IMR-90 (cell line): ENCODE data around the gene ARPP21. TPM values are rescaled to one million over a fixed set of nuclear protein-coding genes. Genes with fewer than 3 reads are reported as not detected.

Experiments used
- ATAC-seq: fragments of 200-7000 bp; cut with Tn5 transposase; 2 replicates; pipeline ENCODE4 v1.9.1; 2020; ENCODE audit warnings: low read depth, mild to moderate bottlenecking, moderate library complexity
- BruUV-seq: library from RNA; stranded (reverse); fragments of 400-500 nt; replicated peaks from 2 replicates; lab custom pipeline; 2021; lab: Mats Ljungman, UMichigan
- CTCF ChIA-PET: fragments of 300-600 bp; formaldehyde crosslinking; extraction: SDS; loops from one replicate; lab custom pipeline; 2021; ENCODE audit warnings: antibody characterized with exemption; lab: Yijun Ruan, JAX
- POLR2A ChIA-PET: fragments of 300-600 bp; sonication (Branson Sonifier 250); formaldehyde crosslinking; loops from one replicate; lab custom pipeline; 2022; ENCODE audit warnings: antibody characterized with exemption; ENCODE audit not compliant: unreplicated experiment; lab: Charles Lee
- DNase-seq: peaks from one replicate; pipeline ENCODE4 v3.0.0; 2013
- H2AFZ ChIP-seq: replicated peaks from 2 replicates; pipeline ENCODE3; 2013; ENCODE audit warnings: low read length, mild to moderate bottlenecking; ENCODE audit not compliant: poor library complexity
- H2AK5ac ChIP-seq: 2 replicates; pipeline ENCODE4 v1.6.1; 2013; ENCODE audit warnings: low read depth, low read length, inconsistent platforms
- H2AK9ac ChIP-seq: replicated peaks from 2 replicates; pipeline ENCODE3; 2013; ENCODE audit warnings: mild to moderate bottlenecking, low read depth, low read length, moderate library complexity; ENCODE audit not compliant: poor library complexity
- H2BK120ac ChIP-seq: 2 replicates; pipeline ENCODE4 v1.6.1; 2013; ENCODE audit warnings: low read depth, low read length, inconsistent platforms
- H2BK15ac ChIP-seq: 3 replicates; pipeline ENCODE4 v1.6.1; 2013; ENCODE audit warnings: low read depth, low read length, inconsistent platforms
- H2BK20ac ChIP-seq: 2 replicates; pipeline ENCODE4 v1.6.1; 2013; ENCODE audit warnings: low read depth, mild to moderate bottlenecking, inconsistent platforms, low read length, moderate library complexity
- H2BK5ac ChIP-seq: 2 replicates; pipeline ENCODE4 v1.6.1; 2013; ENCODE audit warnings: mild to moderate bottlenecking, low read depth, low read length, inconsistent platforms; ENCODE audit not compliant: poor library complexity, severe bottlenecking
- H3K14ac ChIP-seq: replicated peaks from 2 replicates; pipeline ENCODE4 v1.6.1; 2013; ENCODE audit warnings: low read depth, low read length, inconsistent platforms
- H3K18ac ChIP-seq: 2 replicates; pipeline ENCODE4 v1.6.1; 2013; ENCODE audit warnings: low read depth, low read length, control low read depth
- H3K23ac ChIP-seq: 2 replicates; pipeline ENCODE4 v1.6.1; 2013; ENCODE audit warnings: low read depth, low read length, inconsistent platforms
- H3K27ac ChIP-seq: 2 replicates; pipeline ENCODE4 v1.5.1; 2013; ENCODE audit warnings: mild to moderate bottlenecking, control low read depth, low read length; ENCODE audit not compliant: insufficient read depth
- H3K27me3 ChIP-seq: 2 replicates; pipeline ENCODE4 v1.6.1; 2013; ENCODE audit warnings: low read length; ENCODE audit not compliant: control insufficient read depth, insufficient read depth
- H3K36me3 ChIP-seq: 2 replicates; pipeline ENCODE4 v1.6.1; 2013; ENCODE audit warnings: low read length, mixed read lengths; ENCODE audit not compliant: control insufficient read depth, insufficient read depth
- H3K4ac ChIP-seq: 2 replicates; pipeline ENCODE4 v1.6.1; 2013; ENCODE audit warnings: low read depth, low read length, inconsistent platforms
- H3K4me1 ChIP-seq: 2 replicates; pipeline ENCODE4 v1.6.1; 2013; ENCODE audit warnings: low read length, mixed read lengths; ENCODE audit not compliant: control insufficient read depth, insufficient read depth
- H3K4me2 ChIP-seq: 2 replicates; pipeline ENCODE4 v1.6.1; 2013; ENCODE audit warnings: low read depth, mild to moderate bottlenecking, control low read depth, low read length, moderate library complexity
- H3K4me3 ChIP-seq: 2 replicates; pipeline ENCODE4 v1.5.1; 2013; ENCODE audit warnings: low read depth, mild to moderate bottlenecking, control low read depth, low read length, moderate library complexity; ENCODE audit not compliant: insufficient read depth
- H3K56ac ChIP-seq: 2 replicates; pipeline ENCODE4 v1.6.1; 2013; ENCODE audit warnings: low read length, inconsistent platforms; ENCODE audit not compliant: insufficient read depth; ENCODE audit errors: extremely low read depth
- H3K79me1 ChIP-seq, 2 experiments: 2 replicates each; pipeline ENCODE4 v1.6.1; 2013; ENCODE audit warnings: low read length in 2 of 2, inconsistent platforms in 1 of 2, low read depth in 1 of 2
- H3K9ac ChIP-seq: 2 replicates; pipeline ENCODE4 v1.6.1; 2013; ENCODE audit warnings: low read depth, low read length, control low read depth
- H3K9me1 ChIP-seq: 2 replicates; pipeline ENCODE4 v1.6.1; 2013; ENCODE audit warnings: low read length, inconsistent platforms; ENCODE audit not compliant: insufficient read depth
- H3K9me3 ChIP-seq: 2 replicates; pipeline ENCODE4 v1.6.1; 2013; ENCODE audit warnings: low read length; ENCODE audit not compliant: control insufficient read depth, insufficient read depth
- H4K20me1 ChIP-seq: 2 replicates; pipeline ENCODE4 v1.6.1; 2013; ENCODE audit warnings: low read length, inconsistent platforms; ENCODE audit not compliant: insufficient read depth
- H4K5ac ChIP-seq: 2 replicates; pipeline ENCODE4 v1.6.1; 2013; ENCODE audit warnings: mild to moderate bottlenecking, low read depth, low read length, control low read depth
- H4K8ac ChIP-seq, 2 experiments: 2 replicates each; pipeline ENCODE4 v1.6.1; 2013; ENCODE audit warnings: low read depth in 2 of 2, low read length in 2 of 2, control low read depth in 1 of 2, inconsistent platforms in 1 of 2
- H4K91ac ChIP-seq: 2 replicates; pipeline ENCODE4 v1.6.1; 2013; ENCODE audit warnings: low read depth, low read length, inconsistent platforms; ENCODE audit not compliant: insufficient read depth
- BHLHE40 ChIP-seq: fragments of 150-350 bp; IDR thresholded peaks from 2 replicates; pipeline ENCODE4 v1.6.1; 2016; ENCODE audit warnings: mild to moderate bottlenecking, low read depth, low read length
- CEBPB ChIP-seq: IDR thresholded peaks from 2 replicates; pipeline ENCODE4 v1.6.1; 2012; ENCODE audit warnings: low read depth, low read length, improper control_type of control experiment
- CHD1 ChIP-seq: IDR thresholded peaks from 2 replicates; pipeline ENCODE4 v1.6.1; 2012; ENCODE audit warnings: low read depth, low read length, improper control_type of control experiment
- FOS ChIP-seq: fragments of 150-350 bp; IDR thresholded peaks from 2 replicates; pipeline ENCODE4 v1.6.1; 2016; ENCODE audit warnings: low read depth, low read length
- MAFK ChIP-seq: IDR thresholded peaks from 2 replicates; pipeline ENCODE4 v1.6.1; 2012; ENCODE audit warnings: low read depth, low read length, improper control_type of control experiment
- MAZ ChIP-seq: IDR thresholded peaks from 2 replicates; pipeline ENCODE4 v1.6.1; 2012; ENCODE audit warnings: low read depth, mild to moderate bottlenecking, low read length, improper control_type of control experiment, moderate library complexity, borderline replicate concordance
- MXI1 ChIP-seq: IDR thresholded peaks from 2 replicates; pipeline ENCODE4 v1.6.1; 2012; ENCODE audit warnings: low read depth, mild to moderate bottlenecking, low read length, moderate library complexity, borderline replicate concordance
- NFE2L2 ChIP-seq: fragments of 150-350 bp; IDR thresholded peaks from 2 replicates; pipeline ENCODE4 v1.6.1; 2016; ENCODE audit warnings: low read depth, mild to moderate bottlenecking, low read length
- POLR2A ChIP-seq: IDR thresholded peaks from 2 replicates; pipeline ENCODE4 v1.6.1; 2012; ENCODE audit warnings: mild to moderate bottlenecking, low read depth, low read length
- RAD21 ChIP-seq: IDR thresholded peaks from 2 replicates; pipeline ENCODE4 v1.6.1; 2012; ENCODE audit warnings: low read length, improper control_type of control experiment
- RCOR1 ChIP-seq: IDR thresholded peaks from 2 replicates; pipeline ENCODE4 v1.6.1; 2012; ENCODE audit warnings: mild to moderate bottlenecking, low read length, improper control_type of control experiment; ENCODE audit not compliant: insufficient replicate concordance
- RFX5 ChIP-seq: IDR thresholded peaks from 2 replicates; pipeline ENCODE4 v1.8.0; 2012; ENCODE audit warnings: low read depth, mild to moderate bottlenecking, low read length, moderate library complexity
- SMC3 ChIP-seq: fragments of 150-350 bp; IDR thresholded peaks from 2 replicates; pipeline ENCODE4 v1.6.1; 2016; ENCODE audit warnings: low read depth, mild to moderate bottlenecking, antibody characterized with exemption, low read length, moderate library complexity
- WGBS, 2 experiments: methylation state at CpG; one replicate each; pipeline versions ENCODE4 v1.1.5 to v1.1.7; 2013; ENCODE audit warnings: missing lambda C conversion rate in 2 of 2; ENCODE audit not compliant: insufficient read length in 1 of 2; ENCODE audit errors: extremely low coverage in 2 of 2; 5-methylcytosine and 5-hydroxymethylcytosine counted together
- dilution Hi-C: fragments of 300-500 bp; cut with HindIII; formaldehyde crosslinking; loops from one replicate; pipeline ENCODE4 v1.14.3; 2018; ENCODE audit warnings: low sequenced_read_pairs; ENCODE audit not compliant: unreplicated experiment
- in situ Hi-C: fragments of 300-500 bp; cut with MboI; formaldehyde crosslinking; loops from 3 replicates; pipeline ENCODE4 v1.14.3; 2019; ENCODE audit warnings: low sequenced_read_pairs, inconsistent platforms, mixed read lengths
- intact Hi-C: fragments of 100-400 bp; cut with micrococcal nuclease; formaldehyde crosslinking; loops from 2 replicates; pipeline ENCODE4 v1.10.0; 2022
- polyA plus RNA-seq, 3 experiments: library from polyadenylated mRNA; depleted of rRNA; stranded (reverse); fragments of >200 nt; gene quantifications; 2 replicates each; pipeline ENCODE4 v1.2.3, GENCODE V29; 2012; ENCODE audit warnings: low replicate concordance in 1 of 3
- total RNA-seq: library from RNA; depleted of rRNA; stranded (reverse); fragments of >200 nt; gene quantifications from 2 replicates; pipeline ENCODE4 v1.2.3, GENCODE V29; 2012
- TF ChIP-seq, protein P1 (sequence below): fragments of 150-350 bp; IDR thresholded peaks from 2 replicates; pipeline ENCODE4 v1.6.1; 2016; ENCODE audit warnings: low read depth, mild to moderate bottlenecking, low read length, moderate library complexity, borderline replicate concordance
- TF ChIP-seq, protein P2 (sequence below): conservative IDR thresholded peaks from 2 replicates; pipeline ENCODE4 v1.5.1; 2012; ENCODE audit warnings: mild to moderate bottlenecking, low read depth, low read length, improper control_type of control experiment
- TF ChIP-seq, protein P3 (sequence below): fragments of 150-350 bp; IDR thresholded peaks from 2 replicates; pipeline ENCODE4 v1.6.1; 2017; ENCODE audit warnings: mild to moderate bottlenecking, antibody characterized with exemption, low read length, low read depth

Gene ARPP21
- total and polyA plus RNA-seq, 2 of the 4 experiments (the other 2 are of a cell fraction), result not detected

DNA sequence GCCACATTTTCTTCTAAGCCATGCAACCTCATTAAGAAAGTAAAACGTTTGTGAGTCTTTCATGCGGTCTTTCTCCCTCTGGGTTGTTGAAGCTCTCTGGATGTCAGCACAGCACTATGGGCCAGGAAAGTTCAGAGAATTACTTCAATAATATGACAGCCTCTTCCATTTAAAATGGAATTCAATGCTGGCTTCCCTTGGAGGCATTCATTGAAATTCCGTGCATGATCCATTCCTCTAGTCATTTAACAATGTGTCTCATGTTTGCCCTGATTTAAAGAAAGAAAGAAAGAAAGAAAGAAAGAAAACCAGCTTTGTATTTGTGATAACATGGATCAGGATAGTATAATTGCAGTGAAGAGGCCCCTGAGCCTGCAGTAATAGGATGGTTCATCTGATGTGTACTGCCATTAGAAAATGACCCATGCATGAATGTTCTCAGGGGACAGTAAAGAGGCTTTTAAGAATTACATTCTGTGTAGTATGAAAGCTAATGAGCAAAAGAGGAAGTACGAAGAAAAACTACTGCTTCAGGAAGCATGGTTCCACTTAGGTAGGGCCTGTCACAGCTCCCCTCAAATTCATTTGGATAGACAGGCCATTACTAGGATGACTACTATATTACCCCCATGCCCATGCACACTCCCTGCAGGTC is 146.0 kb downstream of the ARPP21 start:
- TF ChIP-seq CHD1 (no peak), RCOR1 (no peak), MAFK (no peak), POLR2A (no peak), CEBPB (no peak), FOS (no peak), BHLHE40 (no peak), RAD21 (no peak), MXI1 (no peak), SMC3 (no peak), NFE2L2 (no peak), RFX5 (no peak), MAZ (no peak)
- TF ChIP-seq, protein P1, sequence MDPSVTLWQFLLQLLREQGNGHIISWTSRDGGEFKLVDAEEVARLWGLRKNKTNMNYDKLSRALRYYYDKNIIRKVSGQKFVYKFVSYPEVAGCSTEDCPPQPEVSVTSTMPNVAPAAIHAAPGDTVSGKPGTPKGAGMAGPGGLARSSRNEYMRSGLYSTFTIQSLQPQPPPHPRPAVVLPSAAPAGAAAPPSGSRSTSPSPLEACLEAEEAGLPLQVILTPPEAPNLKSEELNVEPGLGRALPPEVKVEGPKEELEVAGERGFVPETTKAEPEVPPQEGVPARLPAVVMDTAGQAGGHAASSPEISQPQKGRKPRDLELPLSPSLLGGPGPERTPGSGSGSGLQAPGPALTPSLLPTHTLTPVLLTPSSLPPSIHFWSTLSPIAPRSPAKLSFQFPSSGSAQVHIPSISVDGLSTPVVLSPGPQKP, result no peak
- TF ChIP-seq, protein P2, sequence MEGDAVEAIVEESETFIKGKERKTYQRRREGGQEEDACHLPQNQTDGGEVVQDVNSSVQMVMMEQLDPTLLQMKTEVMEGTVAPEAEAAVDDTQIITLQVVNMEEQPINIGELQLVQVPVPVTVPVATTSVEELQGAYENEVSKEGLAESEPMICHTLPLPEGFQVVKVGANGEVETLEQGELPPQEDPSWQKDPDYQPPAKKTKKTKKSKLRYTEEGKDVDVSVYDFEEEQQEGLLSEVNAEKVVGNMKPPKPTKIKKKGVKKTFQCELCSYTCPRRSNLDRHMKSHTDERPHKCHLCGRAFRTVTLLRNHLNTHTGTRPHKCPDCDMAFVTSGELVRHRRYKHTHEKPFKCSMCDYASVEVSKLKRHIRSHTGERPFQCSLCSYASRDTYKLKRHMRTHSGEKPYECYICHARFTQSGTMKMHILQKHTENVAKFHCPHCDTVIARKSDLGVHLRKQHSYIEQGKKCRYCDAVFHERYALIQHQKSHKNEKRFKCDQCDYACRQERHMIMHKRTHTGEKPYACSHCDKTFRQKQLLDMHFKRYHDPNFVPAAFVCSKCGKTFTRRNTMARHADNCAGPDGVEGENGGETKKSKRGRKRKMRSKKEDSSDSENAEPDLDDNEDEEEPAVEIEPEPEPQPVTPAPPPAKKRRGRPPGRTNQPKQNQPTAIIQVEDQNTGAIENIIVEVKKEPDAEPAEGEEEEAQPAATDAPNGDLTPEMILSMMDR, result no peak
- TF ChIP-seq, protein P3, sequence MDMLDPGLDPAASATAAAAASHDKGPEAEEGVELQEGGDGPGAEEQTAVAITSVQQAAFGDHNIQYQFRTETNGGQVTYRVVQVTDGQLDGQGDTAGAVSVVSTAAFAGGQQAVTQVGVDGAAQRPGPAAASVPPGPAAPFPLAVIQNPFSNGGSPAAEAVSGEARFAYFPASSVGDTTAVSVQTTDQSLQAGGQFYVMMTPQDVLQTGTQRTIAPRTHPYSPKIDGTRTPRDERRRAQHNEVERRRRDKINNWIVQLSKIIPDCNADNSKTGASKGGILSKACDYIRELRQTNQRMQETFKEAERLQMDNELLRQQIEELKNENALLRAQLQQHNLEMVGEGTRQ, result no peak
- BruUV-seq, result no TSS peak
- H3K4me3 ChIP-seq, result no peak overlapping the region
- no peak overlapping the region for H3K4me2 ChIP-seq
- H3K9me3 ChIP-seq, result peaks cover 4% of the 10 kb centered on the region
- H2AFZ ChIP-seq, result no peak overlapping the region
- no peak overlapping the region for H2AK5ac ChIP-seq
- no CpG with 5 or more reads among the region's 4 CpGs for WGBS, 2 experiments
- dilution Hi-C loops, result no loop called here
- ATAC-seq (no peak), DNase-seq (no peak)
- H3K79me1 ChIP-seq, result no peaks in the 10 kb centered on the region
- intact Hi-C loops, result no loop called here
- H3K36me3 ChIP-seq, result no peaks in the 10 kb centered on the region
- H4K5ac ChIP-seq, result no peak overlapping the region
- no peak overlapping the region for H3K56ac ChIP-seq
- H3K18ac ChIP-seq, result no peak overlapping the region
- H3K27ac ChIP-seq, result no peak overlapping the region
- H3K9me1 ChIP-seq, result no peaks in the 10 kb centered on the region
- no peak overlapping the region for H2AK9ac ChIP-seq
- no peak overlapping the region for H2BK20ac ChIP-seq
- no peak overlapping the region for H3K14ac ChIP-seq
- CTCF ChIA-PET, result no interaction called here
- H3K27me3 ChIP-seq, result no peaks in the 10 kb centered on the region
- H3K4ac ChIP-seq, result no peak overlapping the region
- no peak overlapping the region for H4K8ac ChIP-seq
- no peak overlapping the region for H2BK5ac ChIP-seq
- no peaks in the 10 kb centered on the region for H4K20me1 ChIP-seq
- H3K23ac ChIP-seq, result no peak overlapping the region
- no peak overlapping the region for H4K91ac ChIP-seq
- no peak overlapping the region for H2BK120ac ChIP-seq
- no peak overlapping the region for H2BK15ac ChIP-seq
- H3K4me1 ChIP-seq, result no peaks in the 10 kb centered on the region
- in situ Hi-C loops, result no loop called here
- POLR2A ChIA-PET, result no interaction called here
- H3K9ac ChIP-seq, result no peak overlapping the region
